Small intestine (tissue), 7 donors: ENCODE results near the gene PPP2R5D. TPM values are rescaled to one million over a fixed set of nuclear protein-coding genes. Genes with fewer than 3 reads are reported as not detected.

Experiments
- DNase-seq, 2 donors: peaks; one replicate each; pipeline versions ENCODE4 v3.0.0 to v3.0.0-alpha.2; 2013
- FAIRE-seq: peaks from 2 replicates; lab custom pipeline; 2012; peaks lifted over from hg19 to GRCh38; lab: Jason Lieb, UNC
- H3K27ac ChIP-seq, 3 donors: one replicate each; pipeline ENCODE4 v1.5.1; 2013; ENCODE audit warnings: low read length in 2 of 3, mild to moderate bottlenecking in 2 of 3, control low read depth in 1 of 3, inconsistent platforms in 1 of 3, low read depth in 1 of 3, moderate library complexity in 1 of 3
- H3K27me3 ChIP-seq, 3 donors: one replicate each; pipeline ENCODE4 v1.6.1; 2013; ENCODE audit warnings: low read length in 3 of 3, inconsistent platforms in 1 of 3; ENCODE audit not compliant: control insufficient read depth in 3 of 3, insufficient read depth in 3 of 3
- H3K36me3 ChIP-seq, 3 donors: one replicate each; pipeline ENCODE4 v1.6.1; 2013; ENCODE audit warnings: low read length in 3 of 3, inconsistent platforms in 1 of 3, low read depth in 1 of 3, mild to moderate bottlenecking in 1 of 3, moderate library complexity in 1 of 3; ENCODE audit not compliant: control insufficient read depth in 3 of 3, insufficient read depth in 2 of 3
- H3K4me1 ChIP-seq, 3 donors: one replicate each; pipeline ENCODE4 v1.6.1; 2013; ENCODE audit warnings: low read length in 2 of 3, inconsistent platforms in 1 of 3, low read depth in 1 of 3, mild to moderate bottlenecking in 1 of 3, moderate library complexity in 1 of 3; ENCODE audit not compliant: control insufficient read depth in 3 of 3, insufficient read depth in 2 of 3
- H3K4me3 ChIP-seq, 3 donors: one replicate each; pipeline ENCODE4 v1.5.1; 2013; ENCODE audit warnings: low read length in 3 of 3, control low read depth in 1 of 3, inconsistent platforms in 1 of 3, low read depth in 1 of 3, mild to moderate bottlenecking in 1 of 3, moderate library complexity in 1 of 3
- H3K9me3 ChIP-seq, 2 donors: one replicate each; pipeline ENCODE4 v1.6.1; 2013; ENCODE audit warnings: low read depth in 1 of 2, low read length in 1 of 2; ENCODE audit not compliant: control insufficient read depth in 2 of 2, insufficient read depth in 1 of 2
- WGBS, 3 donors: extraction: QIAGEN DNeasy Blood & Tissue Kit; methylation state at CpG; one replicate each; pipeline ENCODE4 v1.1.7; 2013; 5-methylcytosine and 5-hydroxymethylcytosine counted together
- polyA plus RNA-seq, 4 donors: library from polyadenylated mRNA; stranded (reverse) in 3 of 4; unstranded in 1 of 4; fragments of 200-250 nt in 3 of 4; fragments of 120-200 nt in 1 of 4; gene quantifications; one replicate each; pipeline versions ENCODE4 v1.2.1 to v1.2.3, GENCODE V29; 2013
- donor health status: healthy with polysubstance abuse.
- donor health status: control.
- donor health status: control.
- donor health status: Bipolar disorder and iron deficiency.
- donor health status: healthy.

The PPP2R5D gene
- polyA plus RNA-seq, 4 donors = 44.2 to 96.8 (median 58.1) TPM

GRCh38 chr6:42967228-42967627 lies 17.1 kb upstream of the PPP2R5D start:
- Histone ChIP-seq H3K4me1 (no peaks in the 10 kb centered on the region), H3K4me3 (no peak overlapping the region), H3K36me3 (peaks cover 12 to 88% (median 23%) of the 10 kb centered on the region in 3 donors), H3K27me3 (no peaks in the 10 kb centered on the region), H3K9me3 (no peaks in the 10 kb centered on the region), H3K27ac (no peak overlapping the region)
- no peak for FAIRE-seq
- WGBS, 3 donors = 95% methylated on average over 11 of the region's 11 CpGs
- DNase-seq = no peak

DNA sequence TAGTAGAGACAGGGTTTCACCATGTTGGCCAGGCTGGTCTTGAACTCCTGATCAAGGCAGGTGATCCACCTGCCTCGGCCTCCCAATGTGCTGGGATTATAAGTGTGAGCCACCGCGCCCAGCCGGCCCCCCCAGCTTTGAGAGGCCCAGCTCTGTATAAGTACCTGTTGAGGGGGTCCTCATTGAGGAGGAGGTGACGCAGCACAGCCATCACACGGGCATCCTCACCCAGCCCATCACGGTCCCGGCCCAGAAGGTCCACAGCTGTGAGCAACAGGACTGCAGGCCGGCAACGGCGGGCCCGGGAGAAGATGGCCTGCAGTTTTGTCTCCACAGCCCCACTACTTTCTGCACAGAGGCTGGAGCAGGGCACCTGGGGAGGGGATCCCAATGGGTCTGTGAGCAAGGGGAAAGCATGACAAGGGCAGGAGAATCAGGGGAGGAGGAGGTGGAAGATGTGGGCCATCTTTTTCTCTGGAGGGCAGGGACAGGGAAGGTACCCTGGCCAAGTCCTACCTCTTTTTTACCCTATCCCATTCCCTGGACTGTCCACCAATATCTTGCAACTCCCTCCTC lies 16.2 kb upstream of the PPP2R5D start:
- no peak overlapping the region for H3K4me3 ChIP-seq
- WGBS, 3 donors = 94 to 98% (median 97%) methylated on average over 11 to 12 of the region's 12 CpGs
- no peaks in the 10 kb centered on the region for H3K9me3 ChIP-seq
- no peaks in the 10 kb centered on the region for H3K27me3 ChIP-seq
- no peak for FAIRE-seq
- H3K4me1 ChIP-seq = no peaks in the 10 kb centered on the region
- H3K36me3 ChIP-seq = peaks cover 12 to 78% (median 23%) of the 10 kb centered on the region in 3 donors
- no peak for DNase-seq
- no peak overlapping the region for H3K27ac ChIP-seq

- H3K27me3 ChIP-seq = no peaks in the 10 kb centered on the region
- DNase-seq (no peak), FAIRE-seq (no peak)
- no peaks in the 10 kb centered on the region for H3K4me1 ChIP-seq
- H3K4me3 ChIP-seq = no peak overlapping the region
- H3K27ac ChIP-seq = no peak overlapping the region
- 72 to 85% (median 80%) methylated on average over 4 of the region's 4 CpGs for WGBS, 3 donors
- H3K36me3 ChIP-seq = peaks cover 17 to 77% (median 23%) of the 10 kb centered on the region in 3 donors
- no peaks in the 10 kb centered on the region for H3K9me3 ChIP-seq
Observed at GRCh38 chr6:42968783-42969182, 15.6 kb upstream of the PPP2R5D start.

GRCh38 chr6:42969431-42969830 lies 14.9 kb upstream of the PPP2R5D start:
- DNase-seq = no peak
- 85 to 90% (median 88%) methylated on average over 2 of the region's 2 CpGs for WGBS, 3 donors
- Histone ChIP-seq H3K4me3 (no peak overlapping the region), H3K27ac (no peak overlapping the region), H3K27me3 (no peaks in the 10 kb centered on the region), H3K36me3 (peaks cover 12 to 74% (median 23%) of the 10 kb centered on the region in 3 donors), H3K9me3 (no peaks in the 10 kb centered on the region), H3K4me1 (no peaks in the 10 kb centered on the region)
- FAIRE-seq = no peak

- Histone ChIP-seq H3K4me3 (no peak overlapping the region), H3K36me3 (peaks cover 10 to 72% (median 21%) of the 10 kb centered on the region in 3 donors), H3K27me3 (no peaks in the 10 kb centered on the region), H3K9me3 (no peaks in the 10 kb centered on the region), H3K27ac (no peak overlapping the region), H3K4me1 (no peaks in the 10 kb centered on the region)
- DNase-seq = no peak
- FAIRE-seq = no peak
- 92 to 97% (median 93%) methylated on average over 4 of the region's 4 CpGs for WGBS, 3 donors
Observed at GRCh38 chr6:42969934-42970333, 14.4 kb upstream of the PPP2R5D start.

DNA sequence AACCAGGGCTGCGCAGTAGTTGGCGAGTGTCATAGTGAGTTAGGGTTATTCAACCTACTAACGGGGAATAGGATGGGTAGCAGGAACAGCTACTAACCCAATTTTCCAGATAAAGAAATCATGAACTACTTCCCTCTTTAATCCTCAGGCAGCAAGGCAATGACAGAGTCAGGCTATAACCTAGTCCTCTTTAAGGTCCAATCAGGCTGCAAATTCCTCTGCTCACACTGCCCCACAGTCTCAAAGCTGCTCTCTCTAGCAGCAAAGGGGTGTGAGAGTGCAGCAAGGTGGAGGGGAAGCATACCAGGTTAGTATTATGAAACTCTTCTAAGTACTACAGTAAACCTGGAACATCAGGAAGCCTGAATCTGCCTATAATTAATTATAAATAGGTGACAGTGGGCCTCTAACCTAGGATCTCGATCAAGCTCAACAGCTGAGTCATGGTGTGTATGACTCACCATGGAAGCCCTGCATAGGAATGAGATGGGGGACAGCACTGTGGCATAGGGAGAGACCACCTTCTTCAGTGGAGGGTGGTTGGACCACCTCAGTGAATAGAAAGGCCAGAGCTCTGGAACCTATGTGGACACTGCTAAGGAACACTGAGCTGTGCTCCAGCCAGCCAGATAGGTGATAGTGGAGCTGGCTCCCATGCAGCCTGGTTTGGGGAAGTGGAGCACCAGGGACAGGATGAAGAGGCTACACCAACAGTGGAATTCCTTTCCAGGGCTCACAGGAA lies 13.3 kb upstream of the PPP2R5D start:
- no peak overlapping the region for H3K27ac ChIP-seq
- H3K9me3 ChIP-seq = no peaks in the 10 kb centered on the region
- whole genome bisulfite sequencing, 3 donors = 65 to 78% (median 76%) methylated on average over 4 of the region's 4 CpGs
- H3K4me1 ChIP-seq = peaks cover 0 to 3% (median 0%) of the 10 kb centered on the region in 3 donors
- no peak for DNase-seq
- no peak for FAIRE-seq
- no peak overlapping the region for H3K4me3 ChIP-seq
- H3K27me3 ChIP-seq = no peaks in the 10 kb centered on the region
- H3K36me3 ChIP-seq = peaks cover 10 to 61% (median 19%) of the 10 kb centered on the region in 3 donors

DNA sequence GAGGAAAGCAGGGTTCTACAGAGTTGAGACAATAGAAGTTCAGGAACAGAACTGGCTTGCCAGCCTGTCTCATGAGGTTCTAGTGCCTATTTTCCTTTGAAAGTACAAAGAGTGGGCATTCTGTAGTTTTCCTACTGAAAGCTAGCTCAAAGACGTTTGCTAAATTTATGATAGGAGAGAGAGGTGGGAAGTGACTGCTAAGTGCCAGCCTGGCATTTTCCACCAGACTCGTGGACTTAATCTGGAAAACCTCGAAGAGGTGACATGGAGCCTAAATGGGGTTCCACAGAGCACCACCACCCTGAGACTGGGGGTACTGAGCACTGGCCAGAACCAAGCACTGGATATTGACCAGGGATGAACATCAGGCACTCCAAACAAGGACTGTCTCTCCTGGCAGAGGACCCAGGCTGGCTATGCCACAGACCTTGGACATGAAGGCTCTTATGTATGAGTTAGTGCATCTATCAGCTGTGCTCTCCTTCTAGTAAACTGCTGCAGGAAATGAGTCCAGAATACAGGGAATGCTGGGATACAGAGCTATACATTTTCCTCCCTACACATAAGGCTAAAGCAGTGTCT lies 12.5 kb upstream of the PPP2R5D start:
- H3K27ac ChIP-seq = no peak overlapping the region
- no peaks in the 10 kb centered on the region for H3K27me3 ChIP-seq
- DNase-seq (no peak), FAIRE-seq (no peak)
- no peaks in the 10 kb centered on the region for H3K9me3 ChIP-seq
- 82 to 89% (median 86%) methylated on average over 3 of the region's 3 CpGs for WGBS, 3 donors
- no peak overlapping the region for H3K4me3 ChIP-seq
- H3K4me1 ChIP-seq = peaks cover 0 to 3% (median 0%) of the 10 kb centered on the region in 3 donors
- H3K36me3 ChIP-seq = peaks cover 8 to 53% (median 19%) of the 10 kb centered on the region in 3 donors

- Histone ChIP-seq H3K36me3 (peaks cover 5 to 38% (median 5%) of the 10 kb centered on the region in 3 donors), H3K27ac (no peak overlapping the region), H3K27me3 (no peaks in the 10 kb centered on the region), H3K9me3 (no peaks in the 10 kb centered on the region), H3K4me3 (no peak overlapping the region), H3K4me1 (peaks cover 0 to 7% (median 3%) of the 10 kb centered on the region in 3 donors)
- no peak for FAIRE-seq
- 87 to 98% (median 97%) methylated on average over 3 of the region's 3 CpGs for WGBS, 3 donors
- no peak for DNase-seq
Observed at GRCh38 chr6:42973926-42974325, 10.4 kb upstream of the PPP2R5D start.
